ENCODE data around the gene SERPING1.

GRCh38 chr11:57552479-57552878 is 45.0 kb upstream of the SERPING1 start:
- no peak for TF ChIP-seq REST (IDR thresholded peaks at IDR 0.05; ENCODE audit: low read depth)
- no peak for TF ChIP-seq RAD21 (IDR thresholded peaks at IDR 0.05; ENCODE audit: low read depth)
- no peak for TF ChIP-seq YY1 (IDR thresholded peaks at IDR 0.05; ENCODE audit: low read depth)
- no peak for TF ChIP-seq TEAD4 (IDR thresholded peaks at IDR 0.05)

All from Ishikawa (cell line).